Uterus (tissue), 2 donors: ENCODE data around the gene ROPN1.

Experiments used
- POLR2A ChIP-seq, 2 donors: fragments of 450-650 bp; IDR thresholded peaks; one replicate each; pipeline ENCODE4 v1.6.1; 2016; ENCODE audit warnings: antibody characterized with exemption in 2 of 2, mild to moderate bottlenecking in 1 of 2, moderate library complexity in 1 of 2
- TF ChIP-seq, protein P1 (sequence below), 4 experiments: fragments of 200-600 bp in 2 of 4; fragments of 450-650 bp in 2 of 4; sonication (generic) in 2 of 4; IDR thresholded peaks; one replicate each; pipeline ENCODE4 v1.5.1; 2016 to 2019; ENCODE audit warnings: antibody characterized with exemption in 4 of 4, mild to moderate bottlenecking in 2 of 4, moderate library complexity in 1 of 4

DNA sequence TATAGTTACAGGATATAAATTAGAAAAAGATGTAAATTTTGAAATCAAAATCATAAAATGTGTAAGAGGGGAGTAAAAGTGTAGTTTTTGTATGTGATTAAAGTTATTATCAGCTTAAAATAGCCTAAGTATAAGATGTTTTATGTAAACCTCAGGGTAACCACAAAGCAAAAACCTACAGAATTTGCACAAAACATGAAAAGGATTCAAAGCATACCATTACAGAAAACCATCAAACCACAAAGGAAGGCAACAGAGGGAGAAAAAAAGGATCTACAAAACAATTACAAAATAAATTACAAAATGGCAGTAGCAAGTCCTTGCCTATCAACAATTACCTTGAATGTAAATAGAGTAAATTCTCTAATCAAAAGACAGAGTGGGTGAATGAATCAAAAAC lies 71.1 kb downstream of the ROPN1 start:
- TF ChIP-seq, protein P1, sequence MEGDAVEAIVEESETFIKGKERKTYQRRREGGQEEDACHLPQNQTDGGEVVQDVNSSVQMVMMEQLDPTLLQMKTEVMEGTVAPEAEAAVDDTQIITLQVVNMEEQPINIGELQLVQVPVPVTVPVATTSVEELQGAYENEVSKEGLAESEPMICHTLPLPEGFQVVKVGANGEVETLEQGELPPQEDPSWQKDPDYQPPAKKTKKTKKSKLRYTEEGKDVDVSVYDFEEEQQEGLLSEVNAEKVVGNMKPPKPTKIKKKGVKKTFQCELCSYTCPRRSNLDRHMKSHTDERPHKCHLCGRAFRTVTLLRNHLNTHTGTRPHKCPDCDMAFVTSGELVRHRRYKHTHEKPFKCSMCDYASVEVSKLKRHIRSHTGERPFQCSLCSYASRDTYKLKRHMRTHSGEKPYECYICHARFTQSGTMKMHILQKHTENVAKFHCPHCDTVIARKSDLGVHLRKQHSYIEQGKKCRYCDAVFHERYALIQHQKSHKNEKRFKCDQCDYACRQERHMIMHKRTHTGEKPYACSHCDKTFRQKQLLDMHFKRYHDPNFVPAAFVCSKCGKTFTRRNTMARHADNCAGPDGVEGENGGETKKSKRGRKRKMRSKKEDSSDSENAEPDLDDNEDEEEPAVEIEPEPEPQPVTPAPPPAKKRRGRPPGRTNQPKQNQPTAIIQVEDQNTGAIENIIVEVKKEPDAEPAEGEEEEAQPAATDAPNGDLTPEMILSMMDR (IDR thresholded peaks at IDR 0.05), result no peak
- no peak for TF ChIP-seq POLR2A (IDR thresholded peaks at IDR 0.05)
